CD4-positive, alpha-beta T cell treated with Interleukin-2 at 100 ng/mL for 4 hours (primary cell): Measurements from ENCODE around the gene SLC26A6.

ENCODE experiments used
- DNase-seq: peaks from one replicate; pipeline ENCODE4 v3.0.0-alpha.2; 2020; ENCODE audit warnings: low spot score

SLC26A6 gene

GRCh38 chr3:48631516-48632448 lies 3.5 kb downstream of the SLC26A6 start:
- no peak for DNase-seq

- no peak for DNase-seq
These were observed 4.4 kb downstream of the SLC26A6 start for GRCh38 chr3:48630833-48631232.

GRCh38 chr3:48630407-48630806 lies 4.9 kb downstream of the SLC26A6 start:
- DNase-seq: no peak

- no peak for DNase-seq
These were observed 5.4 kb downstream of the SLC26A6 start for GRCh38 chr3:48629894-48630293.

GRCh38 chr3:48628277-48629017 lies 6.8 kb downstream of the SLC26A6 start:
- no peak for DNase-seq

- DNase-seq: no peak
These were observed 9.7 kb downstream of the SLC26A6 start for GRCh38 chr3:48625600-48625999.

- DNase-seq: no peak
These were observed 10.5 kb downstream of the SLC26A6 start for GRCh38 chr3:48624767-48625166.

GRCh38 chr3:48623851-48624547 lies 11.3 kb downstream of the SLC26A6 start:
- no peak for DNase-seq

GRCh38 chr3:48621461-48621869 lies 13.8 kb downstream of the SLC26A6 start, which contains the start of gene TMEM89:
TMEM89 (minus strand) TSS chr3:48621769; CDS start chr3:48621756, 13 bp downstream.
- DNase-seq: no peak

GRCh38 chr3:48619541-48620524 lies 15.4 kb downstream of the SLC26A6 start:
- DNase-seq: no peak

- no peak for DNase-seq
These were observed 17.7 kb downstream of the SLC26A6 start for GRCh38 chr3:48617559-48617958.

GRCh38 chr3:48614044-48614443 lies 21.2 kb downstream of the SLC26A6 start:
- DNase-seq: no peak

- DNase-seq: no peak
These were observed 23.0 kb downstream of the SLC26A6 start for GRCh38 chr3:48612309-48612708.

GRCh38 chr3:48609088-48610005 lies 25.9 kb downstream of the SLC26A6 start, which contains the start of gene UQCRC1:
UQCRC1 (minus strand) TSS chr3:48609646; CDS start chr3:48609620, 26 bp downstream.
- DNase-seq: peak; percentile 92

- no peak for DNase-seq
These were observed 27.7 kb downstream of the SLC26A6 start for GRCh38 chr3:48607519-48607918.

- no peak for DNase-seq
These were observed 33.7 kb downstream of the SLC26A6 start for GRCh38 chr3:48601622-48601994.

- DNase-seq: no peak
These were observed 34.3 kb downstream of the SLC26A6 start for GRCh38 chr3:48600711-48601621.

GRCh38 chr3:48599509-48600285 lies 35.6 kb downstream of the SLC26A6 start:
- DNase-seq: no peak
